ENCODE data around the gene GTF2H1. TPM values are rescaled to one million over a fixed set of nuclear protein-coding genes. Genes with fewer than 3 reads are reported as not detected.

The GTF2H1 gene
- 52.2 and 56.9 TPM in 2 replicates for total RNA-seq

DNA sequence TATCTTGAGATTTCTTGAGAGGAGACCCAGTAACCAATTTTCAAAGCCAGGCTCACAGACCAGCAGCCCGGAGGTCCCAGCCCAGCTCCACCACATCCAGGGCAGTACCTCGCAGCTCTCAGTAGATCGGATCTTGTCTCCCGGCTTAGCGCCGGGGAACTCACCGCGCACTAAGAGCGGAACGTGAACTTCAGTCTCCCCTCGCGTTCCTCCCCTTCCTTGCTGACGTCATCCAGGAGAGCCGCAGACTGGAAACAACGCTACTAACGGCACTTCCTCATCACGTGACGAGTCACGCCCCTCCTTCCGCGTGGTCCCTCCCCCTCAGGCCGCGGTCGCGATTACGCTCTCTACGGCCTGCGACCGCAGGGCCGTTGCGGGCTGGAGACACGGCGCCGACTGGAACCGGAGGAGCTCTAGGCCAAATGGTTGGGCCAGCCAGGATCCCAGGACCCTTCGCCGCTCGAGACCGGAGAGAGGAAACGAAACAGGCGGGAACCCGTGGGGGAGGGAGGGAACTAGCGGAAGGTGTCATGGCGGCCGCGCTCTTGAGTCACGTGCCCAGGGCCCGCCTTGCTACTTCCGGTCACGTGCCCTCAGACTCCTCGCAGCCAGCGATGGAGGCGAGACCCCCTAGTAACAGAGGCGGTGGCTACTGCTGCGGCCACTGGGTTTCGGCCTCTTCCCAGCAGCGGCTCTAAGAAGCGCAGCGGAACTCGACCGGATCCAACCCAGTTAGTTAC, at the start of gene GTF2H1, which contains the start of gene HPS5:
GTF2H1 (plus strand) TSS at position 599 of the 743 bp plus-strand sequence. CDS start 10,508 bp downstream, outside the sequence.
HPS5 (minus strand) TSS at position 172 of the 743 bp plus-strand sequence. CDS start 4,282 bp downstream, outside the sequence.
- Mint-ChIP-seq H3K27ac (peak within 1 kb of the TSS; percentile 99), H3K9me3 (no peaks in the 10 kb centered on the region), H3K4me1 (ENCODE audit: low read depth) (peaks cover 70% of the 10 kb centered on the region), H3K4me3 (peak within 1 kb of the TSS; percentile 93), H3K27me3 (ENCODE audit: insufficient read depth) (no peaks in the 10 kb centered on the region), H3K36me3 (ENCODE audit: low read depth) (peaks cover 27% of the 10 kb centered on the region)
- intact Hi-C loops (cut with micrococcal nuclease) = loop anchor here (1.0 to 5.0 kb wide), 14 partner anchors 8 to 1585 kb away; partner anchors contain the start of genes C11orf58, E2F8, RPS13 and SAAL1
- DNase-seq (ENCODE audit: low spot score) = peak; percentile 95

DNA sequence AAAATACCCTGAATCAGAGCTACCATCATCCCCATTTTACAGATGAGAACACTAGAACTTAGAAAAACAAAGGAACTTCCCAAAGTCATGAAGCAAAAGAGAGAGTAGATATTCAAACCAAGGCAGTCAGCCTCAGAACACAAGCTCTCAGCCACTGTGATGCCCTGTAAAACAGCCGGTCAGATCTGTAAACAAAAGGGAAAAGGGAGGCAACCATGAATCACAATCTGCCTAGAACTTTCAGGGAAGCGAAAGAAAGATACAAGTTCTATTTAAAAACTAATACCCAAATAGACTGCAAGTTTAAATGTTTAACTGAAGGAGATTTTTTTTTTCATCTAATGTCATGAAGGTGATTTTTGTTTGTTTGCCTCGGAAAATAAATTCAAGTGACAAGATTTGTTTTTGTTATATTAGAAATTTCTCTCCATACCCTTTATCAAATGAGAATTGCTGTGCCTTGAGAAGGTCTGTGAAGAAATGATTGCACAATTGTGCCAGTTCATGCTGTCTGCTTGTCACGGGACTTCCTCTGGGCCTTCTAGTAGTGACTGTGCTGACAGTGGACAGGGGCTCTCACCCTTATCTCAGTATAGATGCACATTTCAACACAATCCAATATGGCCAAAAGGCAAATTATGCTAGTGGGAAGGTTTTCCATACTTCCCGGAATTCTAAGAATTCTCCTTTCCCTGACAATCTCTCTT, 44.6 kb upstream of the GTF2H1 start:
- DNase-seq (ENCODE audit: low spot score) = no peak
- no peaks in the 10 kb centered on the region for H3K27me3 Mint-ChIP-seq (ENCODE audit: insufficient read depth)
- no peak overlapping the region for H3K27ac Mint-ChIP-seq
- H3K36me3 Mint-ChIP-seq (ENCODE audit: low read depth) = peaks cover 37% of the 10 kb centered on the region
- no peaks in the 10 kb centered on the region for H3K9me3 Mint-ChIP-seq
- H3K4me1 Mint-ChIP-seq (ENCODE audit: low read depth) = peaks cover 24% of the 10 kb centered on the region
- intact Hi-C loops (cut with micrococcal nuclease) = no loop called here
- H3K4me3 Mint-ChIP-seq = no peak overlapping the region

DNA sequence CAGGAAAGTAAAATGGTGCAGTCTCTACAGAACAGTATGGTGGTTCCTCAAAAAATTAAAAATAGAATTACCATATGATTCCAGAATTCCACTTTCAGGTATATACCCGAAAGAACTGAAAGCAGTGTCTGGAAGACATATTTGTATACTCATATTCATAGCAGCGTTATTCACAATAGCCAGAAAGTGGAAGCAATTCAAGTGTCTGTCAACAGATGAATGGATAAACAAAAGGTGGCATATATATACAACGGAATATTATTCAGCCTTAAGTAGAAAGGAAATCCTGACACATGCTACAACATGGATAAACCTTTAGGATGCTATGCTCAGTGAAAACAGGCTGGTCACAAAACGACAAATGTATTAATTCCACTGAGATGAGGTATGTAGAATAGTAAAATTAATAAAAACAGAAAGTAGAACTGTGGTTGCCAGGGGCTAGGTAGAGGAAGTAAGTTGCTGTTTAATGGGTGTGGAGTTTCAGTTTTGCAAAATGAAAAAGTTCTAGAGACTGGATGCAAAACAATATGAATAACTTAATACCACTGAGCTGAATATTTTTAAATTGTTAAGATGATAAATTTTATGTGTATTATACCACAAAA, 41.8 kb upstream of the GTF2H1 start:
- Mint-ChIP-seq H3K36me3 (ENCODE audit: low read depth) (peaks cover 44% of the 10 kb centered on the region), H3K4me1 (ENCODE audit: low read depth) (peaks cover 24% of the 10 kb centered on the region), H3K27me3 (ENCODE audit: insufficient read depth) (no peaks in the 10 kb centered on the region), H3K4me3 (peak overlapping the region; percentile 57), H3K27ac (peak overlapping the region; percentile 70), H3K9me3 (no peaks in the 10 kb centered on the region)
- intact Hi-C loops (cut with micrococcal nuclease) = loop anchor here (5.0 kb wide), 1 partner anchor 38 kb away; no protein-coding TSS in a partner anchor
- DNase-seq (ENCODE audit: low spot score) = no peak

DNA sequence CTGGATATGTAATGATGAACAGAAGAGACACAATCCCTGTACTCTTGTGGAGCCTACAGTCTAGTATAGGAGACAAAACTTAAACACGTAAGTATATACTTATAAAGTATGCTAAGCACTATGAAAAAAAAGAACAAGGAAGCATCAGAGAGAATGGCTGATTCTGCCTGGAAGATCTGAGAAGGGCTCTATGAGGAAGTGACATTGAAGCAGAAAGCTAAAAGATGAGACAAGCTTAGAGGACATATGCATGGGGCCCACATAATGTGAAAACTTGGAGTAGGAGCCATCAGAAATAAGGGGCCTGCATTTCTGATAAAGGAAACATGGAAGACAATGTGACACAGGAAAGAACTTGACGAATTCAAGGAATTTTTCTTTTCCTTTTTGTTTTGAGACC, 39.7 kb upstream of the GTF2H1 start:
- H3K36me3 Mint-ChIP-seq (ENCODE audit: low read depth) = peaks cover 49% of the 10 kb centered on the region
- peaks cover 24% of the 10 kb centered on the region for H3K4me1 Mint-ChIP-seq (ENCODE audit: low read depth)
- no peak overlapping the region for H3K4me3 Mint-ChIP-seq
- no peak for DNase-seq (ENCODE audit: low spot score)
- no peaks in the 10 kb centered on the region for H3K9me3 Mint-ChIP-seq
- intact Hi-C loops (cut with micrococcal nuclease) = loop anchor here (5.0 kb wide), 1 partner anchor 40 kb away; no protein-coding TSS in a partner anchor
- no peaks in the 10 kb centered on the region for H3K27me3 Mint-ChIP-seq (ENCODE audit: insufficient read depth)
- H3K27ac Mint-ChIP-seq = no peak overlapping the region

DNA sequence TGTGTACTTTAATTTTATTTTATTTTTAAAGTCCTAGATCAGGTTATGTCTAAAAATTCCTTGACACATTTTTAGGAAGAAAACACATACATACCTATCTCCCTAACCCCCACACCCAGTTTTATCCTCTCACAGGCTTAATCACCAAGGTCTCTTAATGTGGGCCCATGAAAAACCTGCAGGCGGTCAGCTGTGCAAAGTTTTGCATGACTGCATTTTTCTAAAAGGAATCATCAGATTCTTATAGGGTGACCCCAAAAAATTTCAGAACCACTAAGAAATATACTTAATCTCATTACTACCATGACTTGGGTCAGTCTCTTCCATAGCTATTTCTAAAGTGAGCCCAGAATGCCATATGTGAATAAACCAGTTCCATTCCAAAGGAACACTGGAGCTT, 36.5 kb upstream of the GTF2H1 start:
- Mint-ChIP-seq H3K36me3 (ENCODE audit: low read depth) (peaks cover 42% of the 10 kb centered on the region), H3K27ac (no peak overlapping the region), H3K9me3 (no peaks in the 10 kb centered on the region), H3K4me3 (no peak overlapping the region), H3K27me3 (ENCODE audit: insufficient read depth) (no peaks in the 10 kb centered on the region), H3K4me1 (ENCODE audit: low read depth) (peaks cover 6% of the 10 kb centered on the region)
- no peak for DNase-seq (ENCODE audit: low spot score)
- intact Hi-C loops (cut with micrococcal nuclease) = no loop called here

DNA sequence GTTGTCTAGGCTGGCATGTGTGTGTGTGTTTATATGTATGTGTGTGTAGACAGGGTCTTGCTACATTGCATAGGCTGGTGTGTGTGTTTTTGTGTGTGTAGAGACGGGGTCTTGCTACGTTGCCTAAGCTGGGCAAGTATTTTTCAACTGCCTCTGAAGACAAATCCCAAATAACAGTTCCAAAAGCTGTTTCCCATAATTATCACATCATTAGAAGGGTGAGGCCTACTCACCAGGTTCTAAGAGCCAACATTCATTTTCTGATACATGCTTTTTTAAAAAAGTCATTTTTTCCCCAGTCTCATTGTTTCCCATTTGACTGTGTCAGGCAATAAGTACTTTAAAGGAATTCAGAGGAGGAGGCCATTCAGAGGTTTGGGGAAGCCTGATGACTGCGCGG, 33.5 kb upstream of the GTF2H1 start:
- Mint-ChIP-seq H3K9me3 (no peaks in the 10 kb centered on the region), H3K27me3 (ENCODE audit: insufficient read depth) (no peaks in the 10 kb centered on the region), H3K4me3 (no peak overlapping the region), H3K36me3 (ENCODE audit: low read depth) (peaks cover 47% of the 10 kb centered on the region), H3K4me1 (ENCODE audit: low read depth) (no peaks in the 10 kb centered on the region), H3K27ac (no peak overlapping the region)
- intact Hi-C loops (cut with micrococcal nuclease) = no loop called here
- no peak for DNase-seq (ENCODE audit: low spot score)

DNA sequence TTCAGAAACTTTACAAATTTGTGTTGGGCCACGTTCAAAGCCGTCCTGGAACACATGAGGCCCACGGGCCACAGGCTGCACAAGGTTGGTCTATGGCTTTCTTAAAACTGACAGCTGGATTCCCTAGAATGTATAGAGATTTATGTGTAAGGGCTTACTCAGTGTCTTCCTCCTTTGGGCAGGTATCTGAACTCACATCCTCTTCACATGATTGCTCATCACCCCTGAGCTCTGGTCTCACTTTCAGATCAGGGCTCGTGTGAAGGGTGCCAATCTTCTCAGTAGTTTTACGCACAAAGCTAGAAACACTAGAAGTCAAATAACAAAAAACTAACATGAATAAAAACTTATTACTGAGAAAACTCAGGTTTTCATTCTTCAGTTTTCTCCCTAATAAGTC, 27.5 kb upstream of the GTF2H1 start:
- DNase-seq (ENCODE audit: low spot score) = no peak
- Mint-ChIP-seq H3K4me1 (ENCODE audit: low read depth) (peaks cover 24% of the 10 kb centered on the region), H3K36me3 (ENCODE audit: low read depth) (peaks cover 60% of the 10 kb centered on the region), H3K27ac (no peak overlapping the region), H3K27me3 (ENCODE audit: insufficient read depth) (no peaks in the 10 kb centered on the region), H3K9me3 (no peaks in the 10 kb centered on the region), H3K4me3 (no peak overlapping the region)
- intact Hi-C loops (cut with micrococcal nuclease) = no loop called here

DNA sequence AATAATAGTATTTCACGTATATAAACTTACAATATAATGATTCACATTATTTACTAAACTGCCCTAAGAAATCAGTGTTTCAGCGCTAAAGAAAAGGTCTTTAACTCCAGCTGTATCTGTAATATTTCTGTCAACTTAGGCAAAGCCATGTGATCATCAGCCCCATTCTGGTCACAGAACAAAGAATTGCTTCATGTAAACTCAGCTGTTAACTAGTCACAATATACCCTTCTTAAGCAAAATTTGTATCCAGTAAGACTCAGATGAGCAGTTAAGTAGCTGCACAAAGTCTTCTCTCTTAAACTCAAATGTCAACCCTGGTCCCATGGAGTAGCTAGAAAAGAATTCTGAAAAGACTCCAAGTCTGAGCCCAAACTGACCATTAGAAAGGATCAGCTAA, 27.1 kb upstream of the GTF2H1 start:
- H3K4me1 Mint-ChIP-seq (ENCODE audit: low read depth) = peaks cover 24% of the 10 kb centered on the region
- no peak overlapping the region for H3K4me3 Mint-ChIP-seq
- DNase-seq (ENCODE audit: low spot score) = no peak
- no peaks in the 10 kb centered on the region for H3K9me3 Mint-ChIP-seq
- no peaks in the 10 kb centered on the region for H3K27me3 Mint-ChIP-seq (ENCODE audit: insufficient read depth)
- H3K36me3 Mint-ChIP-seq (ENCODE audit: low read depth) = peaks cover 56% of the 10 kb centered on the region
- intact Hi-C loops (cut with micrococcal nuclease) = no loop called here
- no peak overlapping the region for H3K27ac Mint-ChIP-seq

DNA sequence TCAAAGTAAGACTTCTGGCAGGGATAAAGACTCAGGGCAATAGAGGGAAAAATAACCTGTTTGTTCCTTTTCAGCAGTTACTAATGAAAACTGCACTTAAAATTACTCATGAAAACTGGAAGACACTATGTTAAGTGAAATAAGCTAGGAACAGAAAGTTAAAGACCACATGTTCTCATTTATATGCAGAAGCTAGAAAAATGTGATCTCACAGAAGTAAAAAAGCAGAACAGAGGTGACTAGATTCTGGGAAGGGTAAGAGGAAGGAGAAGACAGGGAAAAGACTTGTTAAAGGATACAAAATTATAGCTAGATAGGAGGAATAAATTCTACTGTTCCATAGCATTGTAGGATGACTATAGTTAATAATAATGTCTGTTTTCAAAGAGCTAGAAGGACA, 22.6 kb upstream of the GTF2H1 start:
- no peak overlapping the region for H3K27ac Mint-ChIP-seq
- DNase-seq (ENCODE audit: low spot score) = no peak
- H3K4me1 Mint-ChIP-seq (ENCODE audit: low read depth) = peaks cover 18% of the 10 kb centered on the region
- H3K27me3 Mint-ChIP-seq (ENCODE audit: insufficient read depth) = no peaks in the 10 kb centered on the region
- intact Hi-C loops (cut with micrococcal nuclease) = no loop called here
- H3K4me3 Mint-ChIP-seq = no peak overlapping the region
- H3K9me3 Mint-ChIP-seq = no peaks in the 10 kb centered on the region
- peaks cover 51% of the 10 kb centered on the region for H3K36me3 Mint-ChIP-seq (ENCODE audit: low read depth)

DNA sequence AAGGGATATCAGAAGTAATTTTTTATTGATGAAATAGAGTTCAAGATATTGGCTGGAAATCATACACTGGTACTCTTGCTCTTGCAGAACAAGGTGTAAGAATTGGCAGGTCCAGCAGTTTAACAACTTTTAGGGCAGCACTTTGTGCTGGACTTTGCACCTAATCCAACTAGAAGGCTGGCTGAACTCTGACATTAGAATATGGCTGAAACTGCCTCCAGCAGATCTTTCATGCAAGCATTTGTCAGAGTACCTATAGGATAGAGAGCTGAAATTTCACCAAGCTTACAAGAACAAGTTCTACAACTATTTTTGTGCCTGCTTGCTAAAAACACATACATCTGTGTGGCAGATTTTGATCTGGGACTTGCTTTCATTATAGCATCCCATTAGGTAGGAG, 17.6 kb upstream of the GTF2H1 start:
- Mint-ChIP-seq H3K4me3 (no peak overlapping the region), H3K4me1 (ENCODE audit: low read depth) (no peaks in the 10 kb centered on the region), H3K27me3 (ENCODE audit: insufficient read depth) (no peaks in the 10 kb centered on the region), H3K27ac (no peak overlapping the region), H3K36me3 (ENCODE audit: low read depth) (peaks cover 53% of the 10 kb centered on the region), H3K9me3 (no peaks in the 10 kb centered on the region)
- intact Hi-C loops (cut with micrococcal nuclease) = no loop called here
- DNase-seq (ENCODE audit: low spot score) = no peak

DNA sequence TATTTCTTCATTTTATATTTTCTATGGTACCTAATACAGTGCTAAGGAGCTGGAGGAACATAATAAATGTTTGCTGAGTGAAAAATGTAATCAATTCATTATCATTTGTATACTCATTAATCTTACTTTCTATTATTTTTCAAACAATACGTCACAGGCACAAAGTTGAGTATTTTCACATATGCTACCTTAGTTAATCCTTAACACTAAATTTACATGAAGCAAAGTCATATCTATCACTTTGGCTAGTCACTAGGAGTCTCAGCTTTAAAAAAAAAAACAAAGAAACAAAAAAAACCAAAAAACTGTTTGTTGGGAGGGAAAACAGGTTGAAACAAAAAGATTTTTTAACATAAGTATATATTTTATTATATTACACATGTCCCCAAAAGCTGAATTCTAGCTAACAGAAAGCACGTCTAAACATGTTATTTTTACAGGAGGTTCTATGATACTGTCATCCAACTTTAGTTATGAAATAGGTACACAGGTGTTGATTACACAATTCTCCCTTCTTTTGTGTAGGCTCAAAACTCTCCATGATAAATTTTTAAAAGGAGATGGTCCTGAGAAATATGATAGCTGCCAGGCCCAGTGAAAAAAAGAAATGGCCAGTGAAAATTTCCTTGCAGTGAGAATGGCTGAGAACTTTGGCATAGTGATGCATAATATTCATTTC, 14.8 kb upstream of the GTF2H1 start:
- Mint-ChIP-seq H3K27me3 (ENCODE audit: insufficient read depth) (no peaks in the 10 kb centered on the region), H3K36me3 (ENCODE audit: low read depth) (peaks cover 57% of the 10 kb centered on the region), H3K4me1 (ENCODE audit: low read depth) (no peaks in the 10 kb centered on the region), H3K4me3 (no peak overlapping the region), H3K27ac (no peak overlapping the region), H3K9me3 (no peaks in the 10 kb centered on the region)
- no peak for DNase-seq (ENCODE audit: low spot score)
- intact Hi-C loops (cut with micrococcal nuclease) = no loop called here

DNA sequence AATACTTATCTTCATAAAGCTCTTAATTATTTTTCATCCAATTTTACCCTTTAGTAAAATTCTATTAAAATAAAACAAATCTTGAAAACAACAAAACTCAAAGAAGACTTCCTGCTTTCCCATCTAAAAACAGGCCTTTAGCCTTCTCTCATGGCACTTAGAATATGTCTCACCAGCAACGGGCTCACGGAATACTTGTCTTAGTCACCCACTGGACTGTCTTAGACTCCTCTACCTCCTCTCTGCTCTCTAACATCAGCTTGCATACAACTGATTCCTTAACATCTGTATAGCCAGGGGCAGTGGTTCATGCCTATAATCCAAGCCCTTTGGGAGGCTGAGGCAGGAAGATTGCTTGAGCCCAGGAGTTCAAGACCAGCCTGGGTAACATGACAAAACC, 14.1 kb upstream of the GTF2H1 start:
- no peak for DNase-seq (ENCODE audit: low spot score)
- H3K4me1 Mint-ChIP-seq (ENCODE audit: low read depth) = no peaks in the 10 kb centered on the region
- H3K9me3 Mint-ChIP-seq = no peaks in the 10 kb centered on the region
- no peaks in the 10 kb centered on the region for H3K27me3 Mint-ChIP-seq (ENCODE audit: insufficient read depth)
- H3K4me3 Mint-ChIP-seq = no peak overlapping the region
- H3K27ac Mint-ChIP-seq = no peak overlapping the region
- intact Hi-C loops (cut with micrococcal nuclease) = no loop called here
- peaks cover 56% of the 10 kb centered on the region for H3K36me3 Mint-ChIP-seq (ENCODE audit: low read depth)

Measured in activated T-helper 1 cell treated with anti-CD3 and anti-CD28 coated beads, Interleukin-12 subunit alpha, Interleukin-12 subunit beta, Interleukin-2, Interleukin-4 antibody, amounts not matched to agents 30 ng/mL and 10 ng/mL and 1 ng/mL, durations not matched to agents 14 hours and 24 hours and 36 hours (primary cell).